HEK293T (cell line): ENCODE results near the gene RELT.

Experiments
- CTCF ChIA-PET: fragments of 350-600 bp; formaldehyde crosslinking; extraction: SDS; loops from one replicate; lab custom pipeline; 2021; ENCODE audit warnings: antibody characterized with exemption, inconsistent platforms; lab: Yijun Ruan, JAX
- POLR2A ChIA-PET: fragments of 350-600 bp; formaldehyde crosslinking; extraction: SDS; loops from one replicate; lab custom pipeline; 2020; ENCODE audit warnings: antibody characterized with exemption, inconsistent platforms; lab: Yijun Ruan, JAX
- DNase-seq: peaks from one replicate; pipeline ENCODE4 v3.0.0; 2012; ENCODE audit warnings: mixed read lengths; ENCODE audit errors: extremely low spot score
- ARNT ChIP-seq: fragments of 450-650 bp; IDR thresholded peaks from 2 replicates; pipeline ENCODE4 v1.6.1; 2017; ENCODE audit warnings: mild to moderate bottlenecking
- BHLHE40 ChIP-seq: fragments of 450-650 bp; IDR thresholded peaks from 2 replicates; pipeline ENCODE4 v1.6.1; 2016; ENCODE audit warnings: mild to moderate bottlenecking, moderate library complexity, borderline replicate concordance
- CTBP1 ChIP-seq: fragments of 450-650 bp; IDR thresholded peaks from 2 replicates; pipeline ENCODE4 v1.6.1; 2016; ENCODE audit warnings: borderline replicate concordance
- ELF4 ChIP-seq: fragments of 450-650 bp; IDR thresholded peaks from 2 replicates; pipeline ENCODE4 v1.6.1; 2017; ENCODE audit warnings: antibody characterized with exemption
- FOXA1 ChIP-seq: fragments of 450-650 bp; IDR thresholded peaks from 2 replicates; pipeline ENCODE4 v1.6.1; 2016; ENCODE audit warnings: mild to moderate bottlenecking
- FOXK2 ChIP-seq: fragments of 450-650 bp; IDR thresholded peaks from 2 replicates; pipeline ENCODE4 v1.6.1; 2016; ENCODE audit warnings: mild to moderate bottlenecking
- FOXM1 ChIP-seq: fragments of 450-650 bp; IDR thresholded peaks from 2 replicates; pipeline ENCODE4 v1.6.1; 2017; ENCODE audit warnings: mild to moderate bottlenecking, borderline replicate concordance
- HDGF ChIP-seq: fragments of 450-650 bp; IDR thresholded peaks from 2 replicates; pipeline ENCODE4 v1.6.1; 2017; ENCODE audit warnings: antibody characterized with exemption, borderline replicate concordance
- L3MBTL2 ChIP-seq: fragments of 450-650 bp; conservative IDR thresholded peaks from 2 replicates; pipeline ENCODE4 v1.6.1; 2016; ENCODE audit warnings: mild to moderate bottlenecking
- LEF1 ChIP-seq: fragments of 450-650 bp; IDR thresholded peaks from 2 replicates; pipeline ENCODE4 v1.6.1; 2017; ENCODE audit warnings: mild to moderate bottlenecking, borderline replicate concordance
- NFRKB ChIP-seq: fragments of 450-650 bp; IDR thresholded peaks from 2 replicates; pipeline ENCODE4 v1.6.1; 2016; ENCODE audit warnings: mild to moderate bottlenecking, moderate library complexity
- SP1 ChIP-seq: fragments of 450-650 bp; IDR thresholded peaks from 2 replicates; pipeline ENCODE4 v1.6.1; 2017
- SUZ12 ChIP-seq: fragments of 450-650 bp; IDR thresholded peaks from 2 replicates; pipeline ENCODE4 v1.6.1; 2016; ENCODE audit warnings: mild to moderate bottlenecking
- TARDBP ChIP-seq: fragments of 450-650 bp; IDR thresholded peaks from 2 replicates; pipeline ENCODE4 v1.6.1; 2016
- ZNF384 ChIP-seq: fragments of 450-650 bp; IDR thresholded peaks from 2 replicates; pipeline ENCODE4 v1.6.1; 2016
- TF ChIP-seq, protein P1 (sequence below): fragments of 450-650 bp; IDR thresholded peaks from 2 replicates; pipeline ENCODE4 v1.6.1; 2016

RELT gene

GRCh38 chr11:73400293-73400692 is 24.1 kb downstream of the RELT start:
- ChIA-PET POLR2A (interaction anchor here (1.2 to 1.6 kb wide), 2 partner anchors 49 to 198 kb away, joined by 3 to 6 read pairs; partner anchors contain the start of gene FAM168A), CTCF (interaction anchor here (1.6 kb wide), 2 partner anchors 49 to 260 kb away, joined by 4 to 7 read pairs; no protein-coding TSS in a partner anchor)
- no peak for TF ChIP-seq LEF1
- TF ChIP-seq, protein P1, sequence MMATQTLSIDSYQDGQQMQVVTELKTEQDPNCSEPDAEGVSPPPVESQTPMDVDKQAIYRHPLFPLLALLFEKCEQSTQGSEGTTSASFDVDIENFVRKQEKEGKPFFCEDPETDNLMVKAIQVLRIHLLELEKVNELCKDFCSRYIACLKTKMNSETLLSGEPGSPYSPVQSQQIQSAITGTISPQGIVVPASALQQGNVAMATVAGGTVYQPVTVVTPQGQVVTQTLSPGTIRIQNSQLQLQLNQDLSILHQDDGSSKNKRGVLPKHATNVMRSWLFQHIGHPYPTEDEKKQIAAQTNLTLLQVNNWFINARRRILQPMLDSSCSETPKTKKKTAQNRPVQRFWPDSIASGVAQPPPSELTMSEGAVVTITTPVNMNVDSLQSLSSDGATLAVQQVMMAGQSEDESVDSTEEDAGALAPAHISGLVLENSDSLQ = no peak
- no peak for TF ChIP-seq ZNF384
- no peak for TF ChIP-seq ARNT
- no peak for TF ChIP-seq FOXM1
- TF ChIP-seq SP1 = no peak
- TF ChIP-seq SUZ12 = no peak
- TF ChIP-seq L3MBTL2 = no peak
- no peak for TF ChIP-seq CTBP1
- TF ChIP-seq FOXA1 = no peak
- TF ChIP-seq HDGF = no peak
- TF ChIP-seq BHLHE40 = no peak
- no peak for TF ChIP-seq TARDBP
- TF ChIP-seq ELF4 = no peak
- TF ChIP-seq NFRKB = no peak

DNA sequence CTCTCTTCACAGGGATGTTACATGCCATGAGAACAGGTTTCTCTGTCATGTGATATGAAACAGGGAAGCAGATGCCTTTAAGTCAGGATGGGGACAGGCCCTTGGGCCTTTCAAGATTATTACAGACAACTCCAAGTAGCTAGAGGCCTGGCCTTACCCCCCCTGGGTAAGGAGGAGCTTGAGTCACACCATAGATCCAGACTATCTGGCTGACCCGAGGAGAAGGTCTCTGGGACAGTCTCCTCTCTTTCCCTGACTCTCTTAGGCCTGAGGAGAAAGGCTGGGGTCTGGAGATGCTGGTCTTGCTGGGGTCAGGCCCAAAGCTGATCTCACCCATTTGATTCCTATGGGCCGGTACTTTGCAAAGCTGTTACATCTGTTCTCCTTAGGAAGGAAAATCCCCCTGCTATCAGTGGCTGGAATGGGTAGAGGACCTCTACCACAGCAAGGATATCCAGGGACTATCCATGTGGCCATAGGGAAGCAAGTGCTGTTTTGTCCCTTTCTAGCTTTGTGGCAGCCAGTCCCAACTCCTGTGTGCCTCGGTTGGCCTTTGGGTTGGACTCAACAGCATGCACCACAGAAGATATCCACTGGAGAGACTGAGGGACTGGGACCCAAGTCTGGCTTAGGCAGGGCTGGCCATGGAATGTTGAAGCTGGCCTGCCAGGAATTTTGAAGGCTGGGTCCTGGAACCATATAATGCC is 25.2 kb downstream of the RELT start:
- TF ChIP-seq SP1 (no peak), ELF4 (no peak), FOXM1 (no peak), FOXA1 (no peak), CTBP1 (no peak), BHLHE40 (no peak), HDGF (no peak), FOXK2 (no peak), ARNT (no peak), TARDBP (no peak), SUZ12 (no peak), ZNF384 (no peak), LEF1 (no peak), NFRKB (no peak), L3MBTL2 (no peak)
- TF ChIP-seq, protein P1 = no peak
- POLR2A ChIA-PET = no interaction called here
- CTCF ChIA-PET = interaction anchor here (1.6 kb wide), 1 partner anchor 50 kb away, joined by 4 read pairs; no protein-coding TSS in a partner anchor
- DNase-seq = no peak

More at GRCh38 chr11:73400293-73400692, 24.1 kb downstream of the RELT start:
- no peak for DNase-seq

DNA sequence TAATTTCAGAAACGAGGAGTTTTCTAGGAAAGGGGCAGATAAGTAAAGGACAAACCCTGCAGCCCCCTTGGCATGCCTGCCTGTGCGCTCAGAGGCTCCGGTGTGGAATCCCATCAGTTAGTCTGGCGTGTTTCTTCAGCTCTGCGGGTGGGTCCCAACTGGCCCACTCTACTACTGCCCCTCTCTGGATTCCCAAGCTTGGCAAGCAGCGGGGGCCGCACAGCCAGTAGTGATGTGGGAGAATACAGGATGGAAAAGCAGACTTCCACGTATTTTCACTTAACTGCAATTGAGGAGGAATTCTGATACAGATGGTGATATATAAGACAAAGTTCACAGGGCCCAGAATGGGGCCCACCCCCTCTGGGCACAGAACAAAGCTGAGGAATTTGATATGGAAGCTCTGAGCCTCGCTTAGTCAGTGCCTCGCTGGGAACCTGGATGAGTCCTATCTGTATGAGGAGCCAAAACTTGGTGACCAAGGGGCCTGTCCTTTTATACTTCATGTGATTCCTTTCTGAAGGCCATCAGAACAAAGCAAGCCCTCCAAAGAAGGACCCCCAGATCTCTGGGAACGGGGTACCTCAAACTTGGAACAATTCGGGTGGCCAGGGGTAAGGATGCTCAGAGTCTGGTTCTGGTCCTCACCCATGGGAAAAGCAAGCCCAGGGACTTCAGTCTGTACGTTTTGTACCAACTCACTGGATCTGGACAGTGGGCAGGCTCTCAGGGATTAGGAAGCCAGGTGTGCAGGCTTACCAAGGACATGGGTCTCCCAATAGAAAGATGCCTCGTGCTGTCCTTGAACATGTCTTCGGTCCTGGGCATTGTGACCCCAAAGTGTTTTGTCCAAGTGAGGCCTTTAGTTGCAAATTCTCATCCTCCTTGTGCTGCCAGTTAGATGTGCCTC is 26.0 kb downstream of the RELT start:
- no peak for TF ChIP-seq L3MBTL2
- TF ChIP-seq TARDBP = no peak
- no peak for TF ChIP-seq HDGF
- TF ChIP-seq CTBP1 = no peak
- no peak for TF ChIP-seq SP1
- no peak for TF ChIP-seq SUZ12
- no peak for TF ChIP-seq ELF4
- no peak for TF ChIP-seq FOXM1
- TF ChIP-seq ZNF384 = no peak
- TF ChIP-seq, protein P1 = no peak
- TF ChIP-seq ARNT = no peak
- TF ChIP-seq FOXA1 = no peak
- TF ChIP-seq FOXK2 = no peak
- TF ChIP-seq BHLHE40 = no peak
- no peak for TF ChIP-seq LEF1
- TF ChIP-seq NFRKB = no peak
- no peak for DNase-seq
- POLR2A ChIA-PET = no interaction called here
- CTCF ChIA-PET = interaction anchor here (1.1 kb wide), 2 partner anchors 9 to 258 kb away, joined by 3 to 6 read pairs; no protein-coding TSS in a partner anchor

- no peak for TF ChIP-seq FOXM1
- no peak for TF ChIP-seq ZNF384
- no peak for TF ChIP-seq LEF1
- no peak for TF ChIP-seq TARDBP
- TF ChIP-seq, protein P1 = no peak
- TF ChIP-seq FOXA1 = no peak
- TF ChIP-seq FOXK2 = no peak
- TF ChIP-seq NFRKB = no peak
- TF ChIP-seq BHLHE40 = no peak
- no peak for TF ChIP-seq ARNT
- TF ChIP-seq ELF4 = no peak
- TF ChIP-seq L3MBTL2 = no peak
- TF ChIP-seq SUZ12 = no peak
- no peak for TF ChIP-seq SP1
- TF ChIP-seq HDGF = no peak
- TF ChIP-seq CTBP1 = no peak
- CTCF ChIA-PET = interaction anchor here (1.1 kb wide), 2 partner anchors 9 to 258 kb away, joined by 3 to 6 read pairs; no protein-coding TSS in a partner anchor
- no peak for DNase-seq
- POLR2A ChIA-PET = no interaction called here
Measured at GRCh38 chr11:73402834-73403185, 26.6 kb downstream of the RELT start.
